DMS53 treated with DMSO at 0.1 percent for 48 hours (cell line): ENCODE measurements around the gene YPEL3.

Experiments used
- DNase-seq: peaks from one replicate; lab custom pipeline; 2025; ENCODE audit not compliant: unreplicated experiment; lab: John Stamatoyannopoulos, UW

The YPEL3 gene

DNA sequence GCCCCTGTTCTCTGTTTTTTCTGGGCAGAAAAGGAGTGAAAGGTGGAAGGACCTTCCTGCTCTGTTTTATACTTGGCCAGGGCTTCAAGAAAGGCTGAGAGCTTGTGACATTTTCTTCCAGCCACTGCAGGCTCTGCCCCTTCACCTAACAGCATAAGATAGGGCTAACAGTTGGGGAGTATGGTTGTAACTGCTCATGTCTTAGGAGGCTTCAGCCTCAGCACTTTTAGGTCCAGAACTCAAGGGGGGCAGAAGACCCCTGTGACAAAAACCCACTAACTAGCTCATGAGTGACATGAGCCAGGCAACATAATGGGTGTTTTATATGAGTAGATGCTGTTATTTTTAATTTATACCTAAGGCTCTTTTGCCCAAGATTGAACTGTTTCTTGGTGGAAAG, 25.5 kb downstream of the YPEL3 start:
- no peak for DNase-seq

DNA sequence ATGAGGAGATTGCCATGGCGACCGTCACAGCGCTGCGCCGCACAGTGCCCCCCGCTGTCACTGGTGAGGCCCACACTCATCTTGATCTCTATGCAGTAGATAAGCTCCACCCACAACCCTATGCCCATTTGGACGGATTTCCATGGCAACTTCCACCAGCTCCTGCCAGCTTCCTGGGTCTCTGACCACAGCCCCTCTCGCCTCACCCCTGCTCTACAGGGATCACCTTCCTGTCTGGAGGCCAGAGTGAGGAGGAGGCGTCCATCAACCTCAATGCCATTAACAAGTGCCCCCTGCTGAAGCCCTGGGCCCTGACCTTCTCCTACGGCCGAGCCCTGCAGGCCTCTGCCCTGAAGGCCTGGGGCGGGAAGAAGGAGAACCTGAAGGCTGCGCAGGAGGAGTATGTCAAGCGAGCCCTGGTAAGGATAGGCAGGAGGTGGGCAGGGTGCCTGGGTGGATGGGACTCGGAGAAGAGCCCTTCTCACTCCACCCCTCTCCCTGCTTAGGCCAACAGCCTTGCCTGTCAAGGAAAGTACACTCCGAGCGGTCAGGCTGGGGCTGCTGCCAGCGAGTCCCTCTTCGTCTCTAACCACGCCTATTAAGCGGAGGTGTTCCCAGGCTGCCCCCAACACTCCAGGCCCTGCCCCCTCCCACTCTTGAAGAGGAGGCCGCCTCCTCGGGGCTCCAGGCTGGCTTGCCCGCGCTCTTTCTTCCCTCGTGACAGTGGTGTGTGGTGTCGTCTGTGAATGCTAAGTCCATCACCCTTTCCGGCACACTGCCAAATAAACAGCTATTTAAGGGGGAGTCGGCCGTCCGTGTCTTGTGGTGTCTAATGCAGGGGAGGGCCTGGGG, 26.2 kb downstream of the YPEL3 start:
- no peak for DNase-seq

DNA sequence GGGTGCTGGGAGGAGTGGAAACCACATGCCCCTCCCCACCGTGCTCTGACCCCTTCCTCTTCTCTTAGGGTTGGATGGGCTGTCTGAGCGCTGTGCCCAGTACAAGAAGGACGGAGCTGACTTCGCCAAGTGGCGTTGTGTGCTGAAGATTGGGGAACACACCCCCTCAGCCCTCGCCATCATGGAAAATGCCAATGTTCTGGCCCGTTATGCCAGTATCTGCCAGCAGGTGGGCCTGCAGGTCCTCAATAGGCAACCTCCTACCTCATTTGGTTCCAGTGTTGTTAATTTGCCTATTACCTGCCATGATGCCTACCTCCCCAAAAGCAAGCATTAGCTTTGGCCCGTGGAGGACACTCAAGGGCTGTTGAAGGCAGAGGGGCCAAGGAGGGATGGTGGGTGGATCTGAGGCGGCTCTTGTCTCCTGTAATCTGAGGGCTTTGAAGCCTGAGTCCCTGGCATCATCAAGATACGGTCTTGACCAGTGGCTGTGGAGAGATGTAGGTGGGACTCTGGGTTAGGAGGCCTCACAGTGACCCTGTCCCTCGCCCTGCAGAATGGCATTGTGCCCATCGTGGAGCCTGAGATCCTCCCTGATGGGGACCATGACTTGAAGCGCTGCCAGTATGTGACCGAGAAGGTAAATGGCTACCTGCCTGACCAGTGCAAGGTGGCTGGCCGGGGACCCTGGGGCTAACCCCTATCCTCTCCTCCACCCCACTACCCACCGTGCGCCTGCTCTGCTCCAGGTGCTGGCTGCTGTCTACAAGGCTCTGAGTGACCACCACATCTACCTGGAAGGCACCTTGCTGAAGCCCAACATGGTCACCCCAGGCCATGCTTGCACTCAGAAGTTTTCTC, 27.0 kb downstream of the YPEL3 start:
- DNase-seq, result no peak

DNA sequence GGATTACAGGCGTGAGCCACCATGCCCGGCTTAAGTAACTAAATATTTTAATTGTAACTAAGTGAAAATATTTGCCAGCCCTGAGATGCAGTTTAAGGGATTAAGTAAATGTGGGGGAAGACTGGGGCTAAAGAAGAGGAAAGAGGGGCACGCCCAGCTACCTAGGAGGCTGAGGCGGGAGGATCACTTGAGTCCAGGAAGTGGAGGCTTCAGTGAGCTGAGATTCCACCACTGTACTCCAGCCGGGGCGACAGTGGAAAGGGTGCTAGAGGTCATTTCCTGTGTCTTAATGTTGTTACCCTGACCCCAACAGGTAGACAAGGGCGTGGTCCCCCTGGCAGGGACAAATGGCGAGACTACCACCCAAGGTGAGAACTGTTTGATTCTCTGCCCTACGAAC, 27.7 kb downstream of the YPEL3 start:
- DNase-seq, result no peak

DNA sequence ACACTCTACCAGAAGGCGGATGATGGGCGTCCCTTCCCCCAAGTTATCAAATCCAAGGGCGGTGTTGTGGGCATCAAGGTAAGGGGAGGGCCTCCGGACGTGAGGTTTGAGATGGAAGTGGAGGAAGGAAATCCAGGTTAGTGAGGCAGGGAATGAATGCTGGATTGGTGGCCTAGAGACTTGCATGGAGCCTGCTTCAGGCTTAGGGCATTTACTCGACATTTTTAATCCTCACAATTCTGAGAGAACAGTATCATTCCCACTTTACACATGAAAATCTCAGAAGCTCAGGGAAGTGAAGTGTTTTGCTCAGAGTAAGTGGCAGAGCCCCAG, 28.5 kb downstream of the YPEL3 start:
- no peak for DNase-seq

DNA sequence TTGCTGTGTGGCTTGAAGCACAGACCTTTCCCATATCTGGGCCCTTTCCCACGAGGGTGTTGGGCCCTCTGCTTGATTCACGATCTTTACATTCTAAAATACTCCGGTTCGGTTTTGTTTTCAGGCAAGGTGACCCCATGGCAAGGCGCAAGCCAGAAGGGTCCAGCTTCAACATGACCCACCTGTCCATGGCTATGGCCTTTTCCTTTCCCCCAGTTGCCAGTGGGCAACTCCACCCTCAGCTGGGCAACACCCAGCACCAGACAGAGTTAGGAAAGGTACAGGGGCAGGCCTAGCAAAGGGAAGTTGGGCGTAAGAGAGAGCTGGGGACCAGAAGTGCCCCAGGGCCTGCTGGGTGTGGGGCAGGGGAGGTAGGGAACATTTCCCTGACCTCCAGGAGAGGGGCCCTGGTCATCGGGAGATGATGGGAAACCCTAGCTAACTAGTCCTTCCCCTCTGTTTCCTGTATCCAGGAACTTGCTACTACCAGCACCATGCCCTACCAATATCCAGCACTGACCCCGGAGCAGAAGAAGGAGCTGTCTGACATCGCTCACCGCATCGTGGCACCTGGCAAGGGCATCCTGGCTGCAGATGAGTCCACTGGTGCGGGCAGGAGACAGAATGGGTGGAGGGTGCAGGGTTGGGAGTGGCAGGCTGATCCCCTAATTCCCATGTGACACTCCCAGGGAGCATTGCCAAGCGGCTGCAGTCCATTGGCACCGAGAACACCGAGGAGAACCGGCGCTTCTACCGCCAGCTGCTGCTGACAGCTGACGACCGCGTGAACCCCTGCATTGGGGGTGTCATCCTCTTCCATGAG, 29.0 kb downstream of the YPEL3 start:
- DNase-seq, result no peak

DNA sequence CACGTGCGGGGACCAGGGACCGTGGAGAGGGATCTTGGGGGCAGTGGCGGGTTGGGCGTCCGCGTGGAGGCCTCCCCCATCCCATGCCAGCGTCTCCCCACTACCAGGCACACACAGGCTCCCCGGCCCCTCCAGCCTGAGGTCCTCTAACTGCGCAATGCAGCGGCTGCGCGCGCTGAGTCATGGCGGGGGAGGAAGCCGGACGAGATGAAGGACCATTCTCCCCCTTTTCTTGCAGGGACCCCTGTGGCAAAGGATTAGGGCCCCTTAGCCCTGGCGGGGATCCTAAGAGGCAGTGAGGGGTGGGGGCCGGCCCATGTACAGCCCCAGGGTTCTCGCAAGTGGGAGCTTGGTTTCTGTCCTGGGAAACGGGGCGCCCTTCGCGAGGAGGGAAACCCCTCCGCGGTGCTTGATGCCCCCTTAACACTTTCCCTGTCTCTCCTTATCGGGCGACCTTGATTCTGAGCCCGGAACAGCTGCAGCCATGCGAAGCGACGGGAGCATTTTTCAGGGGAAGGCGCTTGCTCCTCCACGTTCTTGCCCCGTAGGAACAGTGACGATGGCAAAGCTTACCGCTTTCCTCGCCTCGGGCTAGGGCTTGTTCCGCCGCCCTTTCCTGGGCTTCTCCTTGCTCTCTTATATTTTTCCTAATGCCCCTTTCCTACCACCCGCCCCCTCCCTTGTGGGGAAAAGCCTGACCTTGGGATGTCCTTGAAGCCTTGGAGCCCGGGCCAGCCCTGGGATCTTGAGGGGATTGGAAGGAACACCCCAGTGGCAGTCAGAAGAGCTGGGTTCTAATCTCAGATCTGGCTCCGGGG, 29.9 kb downstream of the YPEL3 start:
- no peak for DNase-seq

DNA sequence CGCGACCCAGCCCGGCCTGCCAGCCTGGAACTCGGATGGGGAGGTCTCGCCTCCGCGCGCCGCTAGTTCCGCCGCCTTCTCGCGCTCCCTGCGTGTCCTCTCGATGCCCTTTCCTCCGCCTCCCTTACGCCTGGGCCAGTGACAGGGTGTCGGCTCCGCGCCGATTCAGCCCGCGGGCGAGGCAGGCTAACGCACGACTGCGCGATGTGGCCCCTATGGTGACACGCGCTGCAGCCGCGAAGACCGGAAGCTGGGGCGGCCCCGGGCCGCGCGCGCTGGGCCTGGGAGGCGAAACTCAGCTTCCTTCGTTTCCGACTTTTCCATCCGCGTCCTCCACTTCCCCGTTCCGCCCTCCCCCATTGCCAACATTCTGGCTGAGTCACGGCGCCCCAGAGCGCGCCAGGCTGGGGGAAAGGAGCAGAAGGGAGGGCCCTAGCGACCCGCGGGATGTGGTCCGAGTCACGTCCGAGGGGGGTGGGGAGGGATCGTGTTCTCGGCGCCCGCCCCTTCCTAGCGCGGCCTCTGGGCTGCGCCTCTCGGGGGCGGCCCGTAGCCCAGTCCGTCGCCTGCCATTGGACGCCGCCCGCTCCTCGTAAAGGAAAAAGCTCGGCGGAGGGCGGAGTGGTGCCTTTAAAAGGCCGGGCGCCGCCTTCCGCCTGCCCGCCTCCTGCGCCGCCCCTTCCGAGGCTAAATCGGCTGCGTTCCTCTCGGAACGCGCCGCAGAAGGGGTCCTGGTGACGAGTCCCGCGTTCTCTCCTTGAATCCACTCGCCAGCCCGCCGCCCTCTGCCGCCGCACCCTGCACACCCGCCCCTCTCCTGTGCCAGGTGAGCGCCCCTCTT, 30.7 kb downstream of the YPEL3 start, which contains the start of gene ALDOA:
TSS of gene ALDOA (plus strand) at position 659 of the 841 bp plus-strand sequence. CDS start 1,138 bp downstream, outside the sequence.
- peak; percentile 93 for DNase-seq

DNA sequence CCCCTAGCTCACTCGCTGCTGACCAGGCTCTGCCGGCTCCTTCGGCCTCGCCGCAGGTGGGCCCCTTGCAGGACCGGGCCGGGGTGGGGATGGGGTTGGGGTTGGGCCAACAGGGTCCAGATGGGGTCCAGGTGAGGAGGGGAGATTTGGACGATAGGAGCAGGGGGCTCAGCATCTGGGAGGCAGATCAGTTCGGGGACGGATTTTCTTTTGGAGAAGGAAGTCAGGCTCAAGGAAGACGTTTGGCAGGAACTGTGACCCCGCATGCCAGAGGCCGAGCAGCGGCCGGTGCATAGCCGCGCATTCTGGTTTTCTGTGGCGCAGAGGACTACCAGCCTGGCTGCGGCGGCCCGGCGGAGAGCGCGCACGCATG, 31.3 kb downstream of the YPEL3 start:
- DNase-seq, result no peak

DNA sequence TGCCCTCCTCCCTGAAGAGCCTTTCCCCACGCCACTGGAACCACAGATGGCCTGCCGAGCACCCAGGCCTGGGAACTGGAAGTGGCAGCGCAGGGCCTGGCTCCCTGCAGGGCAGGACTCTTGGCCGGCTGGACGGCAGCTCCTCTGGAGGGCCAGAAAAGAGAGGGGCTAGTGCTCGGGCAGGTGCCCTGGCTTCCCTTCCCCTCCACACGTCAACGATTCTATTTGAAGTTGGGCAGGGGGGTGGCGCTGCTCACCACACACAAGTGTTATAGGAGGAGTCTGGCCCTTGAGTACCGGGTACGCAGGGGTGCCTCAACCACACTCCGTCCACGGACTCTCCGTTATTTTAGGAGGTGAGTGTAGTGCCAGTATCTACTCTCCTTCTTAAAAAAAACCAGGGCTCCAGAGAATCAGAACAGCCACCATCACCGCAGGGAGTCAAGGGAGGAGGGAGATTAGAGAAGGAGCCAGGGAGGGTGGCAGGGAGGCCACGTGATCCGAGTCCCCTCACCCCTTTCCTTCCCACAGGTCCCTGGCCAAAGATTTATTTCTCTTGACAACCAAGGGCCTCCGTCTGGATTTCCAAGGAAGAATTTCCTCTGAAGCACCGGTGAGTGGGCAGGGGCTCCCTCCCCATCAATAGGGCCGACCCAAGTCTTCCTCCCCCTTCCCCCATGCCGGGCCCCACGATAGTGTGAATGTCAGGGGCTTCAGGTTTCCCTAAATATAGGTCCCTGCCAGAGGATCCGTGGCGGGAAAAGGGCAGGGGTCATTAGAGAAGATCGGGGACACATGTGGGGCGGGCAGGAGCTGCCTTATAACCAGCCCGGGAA, 31.9 kb downstream of the YPEL3 start:
- peak; percentile 18 for DNase-seq

DNA sequence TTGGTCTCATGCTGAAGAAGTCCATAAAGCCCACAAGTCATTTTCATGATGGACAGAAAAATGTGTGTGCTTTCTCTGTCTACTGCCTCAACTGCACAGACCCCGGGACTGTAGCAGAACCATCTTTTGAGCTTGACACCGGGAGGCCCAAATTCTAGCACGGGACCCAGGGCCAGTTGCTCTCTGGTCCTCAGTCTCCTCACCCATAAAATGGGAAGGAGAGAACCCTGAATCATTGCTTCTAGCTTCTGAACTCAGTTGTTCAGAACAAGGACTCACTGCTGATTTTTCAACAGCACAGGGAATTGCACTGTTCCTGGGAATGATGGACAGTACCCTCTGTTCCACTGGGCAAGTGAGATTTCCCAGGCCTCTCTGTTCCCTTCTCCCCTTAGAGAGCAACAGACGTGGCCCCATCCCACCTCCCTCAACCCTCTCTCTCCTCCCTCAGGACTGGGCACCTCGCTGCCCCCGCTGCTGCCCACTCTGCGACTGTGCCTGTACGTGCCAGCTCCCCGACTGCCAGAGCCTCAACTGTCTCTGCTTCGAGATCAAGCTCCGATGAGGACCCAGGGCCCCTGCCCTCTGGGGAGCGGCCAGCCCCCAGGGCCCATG, 32.6 kb downstream of the YPEL3 start:
- DNase-seq, result no peak

DNA sequence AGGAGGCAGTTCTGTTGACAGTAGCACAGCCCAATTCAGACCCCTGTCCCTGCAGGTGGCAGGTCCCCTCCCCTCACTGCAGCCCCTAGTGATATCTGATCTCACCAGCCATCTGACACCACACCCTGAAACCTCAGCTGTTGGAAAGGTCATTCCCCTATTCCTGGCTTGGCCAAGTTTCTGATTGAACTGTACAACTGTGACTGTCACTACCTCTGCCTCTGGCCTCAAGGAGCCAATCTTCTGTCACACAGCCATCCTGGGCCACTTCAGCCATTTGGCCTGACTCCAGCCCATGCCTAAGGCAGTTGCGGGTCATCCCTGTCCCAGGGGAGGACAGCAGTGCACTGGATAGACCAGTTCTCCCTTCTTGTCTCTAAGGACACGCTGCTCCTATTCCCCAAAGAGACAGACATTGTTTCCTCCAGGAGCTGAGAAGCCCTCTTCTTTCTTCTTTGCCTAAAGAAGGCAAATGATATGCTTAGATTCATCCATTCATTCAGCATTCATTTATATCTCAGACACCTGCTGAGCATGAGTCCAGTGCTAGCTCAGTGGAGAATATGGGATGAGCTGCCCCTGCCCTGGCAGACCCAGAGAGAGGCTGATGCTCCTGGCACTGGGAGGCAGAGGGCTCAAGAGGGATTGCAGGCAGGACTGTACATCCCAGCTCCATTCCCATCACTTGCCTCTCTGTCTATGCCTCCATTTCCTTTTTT, 35.0 kb downstream of the YPEL3 start:
- no peak for DNase-seq

DNA sequence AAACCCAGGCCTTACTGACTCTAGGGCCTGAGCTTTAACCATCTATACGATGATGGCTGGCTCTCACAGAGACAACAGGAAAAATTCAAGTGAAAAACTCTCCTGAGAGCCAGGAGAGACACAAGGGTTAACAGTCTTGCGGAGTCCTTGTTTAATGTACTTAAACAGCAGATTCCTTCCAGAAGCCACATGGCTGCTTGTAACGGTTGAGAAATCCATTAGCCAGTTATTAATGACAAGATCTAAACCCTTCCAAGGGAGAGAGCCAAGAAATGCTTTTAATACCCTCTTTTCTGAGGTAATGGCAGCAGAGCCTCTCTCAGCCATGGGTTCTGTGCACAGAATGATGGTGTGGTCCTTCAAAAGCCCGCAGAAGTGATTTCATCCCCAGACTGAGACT, 35.7 kb downstream of the YPEL3 start:
- no peak for DNase-seq

DNA sequence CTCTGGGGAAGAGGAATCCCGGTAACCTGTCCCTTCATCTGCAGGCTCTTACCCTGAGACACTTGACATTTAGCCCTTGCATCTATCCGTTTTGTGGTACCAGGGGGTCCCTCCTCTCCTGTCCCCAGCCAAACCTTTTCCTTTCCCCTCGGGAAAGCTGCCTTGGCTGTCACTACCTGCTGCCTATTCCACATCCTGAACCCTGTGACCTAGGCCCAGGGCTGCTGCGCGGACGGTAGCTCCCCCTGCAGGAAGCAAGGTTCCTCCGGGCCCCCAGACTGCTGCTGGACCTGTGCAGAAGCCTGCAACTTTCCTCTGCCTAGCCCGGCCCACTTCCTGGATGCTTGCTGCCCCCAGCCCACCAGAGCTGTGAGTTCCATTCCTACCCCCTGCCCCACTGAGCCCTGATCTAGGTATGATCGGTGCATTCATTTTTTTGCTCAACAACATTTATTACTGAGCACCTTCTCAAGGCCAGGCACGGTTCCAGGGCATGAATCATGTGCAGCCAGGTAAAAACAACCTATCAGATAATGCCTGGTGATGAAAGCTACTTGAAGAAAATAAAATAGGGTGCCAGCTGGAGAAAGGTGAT, 41.0 kb downstream of the YPEL3 start:
- DNase-seq, result no peak

DNA sequence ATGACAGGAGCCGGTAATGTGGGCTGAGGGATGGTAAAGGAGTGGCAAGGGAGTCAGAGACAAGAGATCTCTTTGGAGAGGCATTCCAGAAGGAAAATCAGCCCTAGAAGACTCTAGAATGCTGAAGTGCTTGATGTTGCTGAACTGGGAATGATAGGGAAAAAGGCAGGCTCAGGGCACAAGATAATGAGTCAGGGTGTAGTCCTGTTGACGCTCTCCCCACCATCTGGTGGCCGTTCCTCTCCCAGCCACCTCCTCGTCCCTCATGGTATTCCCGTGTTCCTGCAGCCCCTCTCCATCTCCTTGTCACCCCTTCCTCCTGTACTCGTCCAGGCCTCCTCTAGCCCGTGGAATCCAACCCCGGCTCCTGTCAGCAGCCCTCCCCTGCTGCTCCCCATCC, 41.6 kb downstream of the YPEL3 start:
- no peak for DNase-seq

DNA sequence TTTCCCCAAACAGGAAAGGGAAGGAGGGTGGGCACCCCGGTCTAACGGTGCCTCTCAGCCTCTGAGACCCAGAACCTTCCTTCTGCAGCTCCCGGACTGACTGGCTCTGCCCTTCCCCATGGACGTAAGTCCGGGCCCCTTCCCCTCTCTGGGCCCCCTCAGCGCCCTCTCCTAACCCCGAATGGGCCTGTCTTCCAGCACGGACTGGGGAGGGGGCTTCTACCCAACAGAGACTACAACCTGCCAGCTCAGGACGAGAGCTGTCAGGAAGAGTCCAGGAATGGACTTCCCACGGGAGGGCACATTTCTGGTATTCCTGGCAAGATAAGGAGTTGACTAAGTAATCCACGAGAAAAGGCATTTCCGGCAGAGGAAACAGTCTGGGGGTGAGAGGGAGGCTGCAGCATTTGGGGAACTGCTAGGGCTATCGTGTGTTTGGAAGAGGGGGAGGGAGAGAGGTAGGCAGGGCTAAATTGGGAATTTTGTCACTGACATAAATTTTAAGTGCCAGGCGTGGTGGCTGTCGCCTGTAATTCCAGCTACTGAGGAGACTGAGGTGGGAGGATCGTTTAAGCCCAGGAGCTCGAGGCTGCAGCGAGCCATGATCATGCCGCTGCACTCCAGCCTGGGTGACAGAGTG, 42.5 kb downstream of the YPEL3 start:
- DNase-seq, result no peak
